Liver (tissue), 3 donors: Measurements from ENCODE around the gene TUBGCP2.

Experiments used
- CTCF ChIP-seq: fragments of 150-350 bp; IDR thresholded peaks from 2 replicates; pipeline ENCODE4 v1.5.1; 2017; ENCODE audit warnings: improper control_type of control experiment, low read depth, low read length; ENCODE audit not compliant: missing input control
- RAD21 ChIP-seq, 2 donors: IDR thresholded peaks; 2 replicates each; pipeline ENCODE4 v1.6.1; 2016; ENCODE audit warnings: antibody characterized with exemption in 2 of 2, mild to moderate bottlenecking in 2 of 2
- REST ChIP-seq: IDR thresholded peaks from 2 replicates; pipeline ENCODE4 v1.6.1; 2016; ENCODE audit warnings: antibody characterized with exemption, mild to moderate bottlenecking
- donor health status: healthy.
- donor health status: healthy.

GRCh38 chr10:133236401-133237240 is 72.1 kb downstream of the TUBGCP2 start:
- no peak for TF ChIP-seq RAD21 (IDR thresholded peaks at IDR 0.05)
- no peak for TF ChIP-seq REST
- TF ChIP-seq CTCF, result no peak
